ENCODE data around the gene KCTD15. TPM values are rescaled to one million over a fixed set of nuclear protein-coding genes. Genes with fewer than 3 reads are reported as not detected.

Gene KCTD15
- total and polyA plus RNA-seq, 2 donors (not counting 1 experiment from before 2014, with no cell fraction given) = 0.54 to 0.81 TPM

GRCh38 chr19:33774751-33775150 is 21.9 kb upstream of the KCTD15 start:
- peaks cover 34% of the 10 kb centered on the region for H3K27me3 Mint-ChIP-seq
- no peaks in the 10 kb centered on the region for H3K9me3 Mint-ChIP-seq (ENCODE audit: insufficient read depth)
- DNase-seq (no peak), ATAC-seq (ENCODE audit: low read depth) (no peak)
- Histone ChIP-seq H3K4me3 (ENCODE audit: control extremely low read depth in 1 of 5, extremely low read depth in 1 of 5, insufficient read depth in 1 of 5, low read depth in 2 of 5, low read length in 4 of 5) (no peak overlapping the region), H2AFZ (ENCODE audit: insufficient read depth, low read depth, low read length, poor library complexity, severe bottlenecking) (no peak overlapping the region), H3K4me2 (replicated peaks; ENCODE audit: low read depth, low read length, poor library complexity, severe bottlenecking) (no peak overlapping the region), H3K36me3 (replicated peaks in 1 of 2; ENCODE audit: control extremely low read depth in 1 of 2, control insufficient read depth in 1 of 2, extremely low read depth in 1 of 2, insufficient read depth in 2 of 2, low read length in 1 of 2) (no peaks in the 10 kb centered on the region), H3K9ac (ENCODE audit: low read length) (no peak overlapping the region), H3K9me3 (ENCODE audit: control extremely low read depth in 1 of 3, control insufficient read depth in 2 of 3, insufficient read depth in 1 of 3, low read length in 2 of 3) (peaks cover 0 to 13% (median 0%) of the 10 kb centered on the region in 3 donors), H3K4me1 (ENCODE audit: control insufficient read depth in 2 of 2, insufficient read depth in 2 of 2, low read length in 2 of 2) (peaks cover 3 to 4% of the 10 kb centered on the region in 2 donors), H3K27ac (ENCODE audit: low read length in 2 of 2) (no peak overlapping the region), H4K20me1 (ENCODE audit: control insufficient read depth, insufficient read depth, low read length, poor library complexity, severe bottlenecking) (no peaks in the 10 kb centered on the region), H3K79me2 (ENCODE audit: control insufficient read depth, insufficient read depth, low read length) (no peaks in the 10 kb centered on the region), H3K27me3 (replicated peaks in 1 of 4; ENCODE audit: control extremely low read depth in 1 of 4, control insufficient read depth in 3 of 4, insufficient read depth in 4 of 4, low read length in 3 of 4) (peaks cover 0 to 19% (median 2%) of the 10 kb centered on the region in 4 experiments)
- CTCF ChIA-PET = interaction anchor here (1.1 kb wide), 2 partner anchors 224 to 322 kb away, joined by 3 to 5 read pairs; no protein-coding TSS in a partner anchor
- POLR2A ChIA-PET = no interaction called here
- H3K4me1 Mint-ChIP-seq = peaks cover 7% of the 10 kb centered on the region
- 69% methylated on average over 6 of the region's 6 CpGs for whole genome bisulfite sequencing (ENCODE audit: insufficient coverage)
- no peak for TF ChIP-seq EZH2 (IDR thresholded peaks at IDR 0.05; ENCODE audit: borderline replicate concordance, insufficient read depth, low read depth, low read length, poor library complexity, severe bottlenecking)
- TF ChIP-seq CTCF (IDR thresholded peaks at IDR 0.05) = no peak
- no peak overlapping the region for H3K4me3 Mint-ChIP-seq
- intact Hi-C loops (cut with micrococcal nuclease) = no loop called here
- H3K27ac Mint-ChIP-seq = no peak overlapping the region

GRCh38 chr19:33775731-33776487 is 20.8 kb upstream of the KCTD15 start:
- TF ChIP-seq CTCF (IDR thresholded peaks at IDR 0.05) (no peak), EZH2 (IDR thresholded peaks at IDR 0.05; ENCODE audit: borderline replicate concordance, insufficient read depth, low read depth, low read length, poor library complexity, severe bottlenecking) (no peak)
- Histone ChIP-seq H3K4me3 (ENCODE audit: control extremely low read depth in 1 of 5, extremely low read depth in 1 of 5, insufficient read depth in 1 of 5, low read depth in 2 of 5, low read length in 4 of 5) (no peak overlapping the region), H3K9ac (ENCODE audit: low read length) (no peak overlapping the region), H3K4me1 (ENCODE audit: control insufficient read depth in 2 of 2, insufficient read depth in 2 of 2, low read length in 2 of 2) (peaks cover 3 to 4% of the 10 kb centered on the region in 2 donors), H3K36me3 (replicated peaks in 1 of 2; ENCODE audit: control extremely low read depth in 1 of 2, control insufficient read depth in 1 of 2, extremely low read depth in 1 of 2, insufficient read depth in 2 of 2, low read length in 1 of 2) (no peaks in the 10 kb centered on the region), H3K4me2 (replicated peaks; ENCODE audit: low read depth, low read length, poor library complexity, severe bottlenecking) (no peak overlapping the region), H4K20me1 (ENCODE audit: control insufficient read depth, insufficient read depth, low read length, poor library complexity, severe bottlenecking) (no peaks in the 10 kb centered on the region), H3K9me3 (ENCODE audit: control extremely low read depth in 1 of 3, control insufficient read depth in 2 of 3, insufficient read depth in 1 of 3, low read length in 2 of 3) (peaks cover 0 to 13% (median 0%) of the 10 kb centered on the region in 3 donors), H3K79me2 (ENCODE audit: control insufficient read depth, insufficient read depth, low read length) (no peaks in the 10 kb centered on the region), H3K27ac (ENCODE audit: low read length in 2 of 2) (no peak overlapping the region), H3K27me3 (replicated peaks in 1 of 4; ENCODE audit: control extremely low read depth in 1 of 4, control insufficient read depth in 3 of 4, insufficient read depth in 4 of 4, low read length in 3 of 4) (peaks cover 0 to 27% (median 2%) of the 10 kb centered on the region in 4 experiments), H2AFZ (ENCODE audit: insufficient read depth, low read depth, low read length, poor library complexity, severe bottlenecking) (no peak overlapping the region)
- ATAC-seq (ENCODE audit: low read depth) (no peak), DNase-seq (no peak)
- WGBS (ENCODE audit: insufficient coverage) = 91% methylated on average over 9 of the region's 9 CpGs
- Mint-ChIP-seq H3K4me3 (no peak overlapping the region), H3K27me3 (peaks cover 38% of the 10 kb centered on the region), H3K27ac (no peak overlapping the region), H3K9me3 (ENCODE audit: insufficient read depth) (no peaks in the 10 kb centered on the region), H3K4me1 (peaks cover 7% of the 10 kb centered on the region)
- intact Hi-C loops (cut with micrococcal nuclease) = no loop called here
- CTCF ChIA-PET = interaction anchor here (1.1 to 1.2 kb wide), 2 partner anchors 320 to 321 kb away, joined by 3 to 5 read pairs; no protein-coding TSS in a partner anchor
- POLR2A ChIA-PET = no interaction called here
